HepG2 (cell line): ENCODE measurements around the gene SCFD1. TPM values are rescaled to one million over a fixed set of nuclear protein-coding genes. Genes with fewer than 3 reads are reported as not detected.

ENCODE experiments used
- EEA1 ChIP-seq: sonication (generic); formaldehyde crosslinking; IDR thresholded peaks from 2 replicates; pipeline ENCODE4 v1.5.1; 2020; ENCODE audit warnings: mild to moderate bottlenecking, missing genetic modification reagents, borderline replicate concordance
- GATAD2A ChIP-seq: IDR thresholded peaks from 2 replicates; pipeline ENCODE4 v1.6.1; 2016
- HNRNPUL1 ChIP-seq: fragments of 200-400 bp; formaldehyde crosslinking; IDR thresholded peaks from 2 replicates; pipeline ENCODE4 v1.6.1; 2017; ENCODE audit warnings: low read depth, mild to moderate bottlenecking, low read length, moderate library complexity
- HOXA7 ChIP-seq: sonication (generic); formaldehyde crosslinking; IDR thresholded peaks from 2 replicates; pipeline ENCODE4 v1.8.1; 2022; ENCODE audit warnings: mild to moderate bottlenecking, missing genetic modification reagents, moderate library complexity
- KDM5B ChIP-seq: sonication (generic); formaldehyde crosslinking; IDR thresholded peaks from 2 replicates; pipeline ENCODE4 v1.4.0; 2020; ENCODE audit warnings: missing genetic modification reagents, mild to moderate bottlenecking, borderline replicate concordance
- SCMH1 ChIP-seq: sonication (generic); formaldehyde crosslinking; IDR thresholded peaks from 2 replicates; pipeline ENCODE4 v1.9.0; 2021; ENCODE audit warnings: missing genetic modification reagents, mild to moderate bottlenecking, borderline replicate concordance
- ZC3H13 ChIP-seq: sonication (generic); formaldehyde crosslinking; IDR thresholded peaks from 2 replicates; pipeline ENCODE4 v1.8.1; 2023; ENCODE audit warnings: mild to moderate bottlenecking, missing genetic modification reagents, moderate library complexity
- ZC3H4 ChIP-seq: sonication (generic); formaldehyde crosslinking; IDR thresholded peaks from 2 replicates; pipeline ENCODE4 v1.4.0; 2020; ENCODE audit warnings: missing genetic modification reagents, borderline replicate concordance
- ZNF124 ChIP-seq: sonication (generic); formaldehyde crosslinking; IDR thresholded peaks from 2 replicates; pipeline ENCODE4 v1.4.0; 2020; ENCODE audit warnings: missing genetic modification reagents
- ZNF441 ChIP-seq: sonication (generic); formaldehyde crosslinking; IDR thresholded peaks from 2 replicates; pipeline ENCODE4 v1.7.0; 2021; ENCODE audit warnings: missing genetic modification reagents, borderline replicate concordance
- ZNF879 ChIP-seq: sonication (generic); formaldehyde crosslinking; IDR thresholded peaks from 2 replicates; pipeline ENCODE4 v1.8.1; 2023; ENCODE audit warnings: missing genetic modification reagents
- polyA plus RNA-seq, 8 experiments: library from polyadenylated mRNA; depleted of rRNA in 3 of 8; stranded (reverse) in 7 of 8; unstranded in 1 of 8; fragments of >200 nt; fragmentation: Illumina TruSeq in 4 of 8; extraction: Trizol in 4 of 8; gene quantifications; 2 replicates each; pipeline versions ENCODE4 v1.2.1 to v1.2.3, GENCODE V29; 2011 to 2016; ENCODE audit warnings: low read depth in 4 of 8, missing spikeins in 1 of 8, mixed read lengths in 1 of 8; ENCODE audit not compliant: insufficient read depth in 1 of 8
- total RNA-seq, 5 experiments: library from RNA; depleted of rRNA; stranded (reverse); fragments of >200 nt; fragmentation: Illumina TruSeq; extraction: Trizol; gene quantifications; 2 replicates each; pipeline ENCODE4 v1.2.3, GENCODE V29; 2016; ENCODE audit warnings: low read depth in 1 of 5
- TF ChIP-seq, protein P1 (sequence below), 2 experiments: fragments of 450-650 bp in 1 of 2; sonication (generic) in 1 of 2; formaldehyde crosslinking in 1 of 2; IDR thresholded peaks; 2 replicates each; pipeline versions ENCODE4 v1.6.1 to v1.8.0; 2016 to 2022; ENCODE audit warnings: antibody characterized with exemption in 1 of 2, mild to moderate bottlenecking in 1 of 2, missing genetic modification reagents in 1 of 2
- TF ChIP-seq, protein P2 (sequence below): sonication (generic); formaldehyde crosslinking; IDR thresholded peaks from 2 replicates; pipeline ENCODE4 v1.9.0; 2021; ENCODE audit warnings: missing genetic modification reagents, borderline replicate concordance
- TF ChIP-seq, protein P3 (sequence below): sonication (generic); formaldehyde crosslinking; conservative IDR thresholded peaks from 2 replicates; pipeline ENCODE4 v1.4.0; 2020; ENCODE audit warnings: missing genetic modification reagents

SCFD1 gene
- total and polyA plus RNA-seq, 2 of the 13 experiments (the other 11 are each of a cell fraction or from before 2014, with no cell fraction given) = 235 to 256 TPM

- TF ChIP-seq, protein P1, sequence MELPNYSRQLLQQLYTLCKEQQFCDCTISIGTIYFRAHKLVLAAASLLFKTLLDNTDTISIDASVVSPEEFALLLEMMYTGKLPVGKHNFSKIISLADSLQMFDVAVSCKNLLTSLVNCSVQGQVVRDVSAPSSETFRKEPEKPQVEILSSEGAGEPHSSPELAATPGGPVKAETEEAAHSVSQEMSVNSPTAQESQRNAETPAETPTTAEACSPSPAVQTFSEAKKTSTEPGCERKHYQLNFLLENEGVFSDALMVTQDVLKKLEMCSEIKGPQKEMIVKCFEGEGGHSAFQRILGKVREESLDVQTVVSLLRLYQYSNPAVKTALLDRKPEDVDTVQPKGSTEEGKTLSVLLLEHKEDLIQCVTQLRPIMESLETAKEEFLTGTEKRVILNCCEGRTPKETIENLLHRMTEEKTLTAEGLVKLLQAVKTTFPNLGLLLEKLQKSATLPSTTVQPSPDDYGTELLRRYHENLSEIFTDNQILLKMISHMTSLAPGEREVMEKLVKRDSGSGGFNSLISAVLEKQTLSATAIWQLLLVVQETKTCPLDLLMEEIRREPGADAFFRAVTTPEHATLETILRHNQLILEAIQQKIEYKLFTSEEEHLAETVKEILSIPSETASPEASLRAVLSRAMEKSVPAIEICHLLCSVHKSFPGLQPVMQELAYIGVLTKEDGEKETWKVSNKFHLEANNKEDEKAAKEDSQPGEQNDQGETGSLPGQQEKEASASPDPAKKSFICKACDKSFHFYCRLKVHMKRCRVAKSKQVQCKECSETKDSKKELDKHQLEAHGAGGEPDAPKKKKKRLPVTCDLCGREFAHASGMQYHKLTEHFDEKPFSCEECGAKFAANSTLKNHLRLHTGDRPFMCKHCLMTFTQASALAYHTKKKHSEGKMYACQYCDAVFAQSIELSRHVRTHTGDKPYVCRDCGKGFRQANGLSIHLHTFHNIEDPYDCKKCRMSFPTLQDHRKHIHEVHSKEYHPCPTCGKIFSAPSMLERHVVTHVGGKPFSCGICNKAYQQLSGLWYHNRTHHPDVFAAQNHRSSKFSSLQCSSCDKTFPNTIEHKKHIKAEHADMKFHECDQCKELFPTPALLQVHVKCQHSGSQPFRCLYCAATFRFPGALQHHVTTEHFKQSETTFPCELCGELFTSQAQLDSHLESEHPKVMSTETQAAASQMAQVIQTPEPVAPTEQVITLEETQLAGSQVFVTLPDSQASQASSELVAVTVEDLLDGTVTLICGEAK (IDR thresholded peaks at IDR 0.05) = no peak
- TF ChIP-seq, protein P1 (CRISPR knock-in tag; IDR thresholded peaks at IDR 0.05) = no peak
- no peak for TF ChIP-seq GATAD2A (CRISPR knock-in tag)
- 0 out of 2 replicates have a peak, but pooled peaks have one; percentile 18 for TF ChIP-seq ZC3H4 (CRISPR knock-in tag)
- no peak for TF ChIP-seq EEA1 (CRISPR knock-in tag)
- no peak for TF ChIP-seq HNRNPUL1
- peak; percentile 13; the same call in 1 of the 2 replicates for TF ChIP-seq ZNF124 (CRISPR knock-in tag)
- TF ChIP-seq KDM5B (CRISPR knock-in tag) = no peak
- 0 out of 2 replicates have a peak, but pooled peaks have one; percentile 15 for TF ChIP-seq HOXA7 (CRISPR knock-in tag)
- peak; percentile 21; the same call in 1 of the 2 replicates for TF ChIP-seq ZNF879 (CRISPR knock-in tag)
- TF ChIP-seq, protein P2, sequence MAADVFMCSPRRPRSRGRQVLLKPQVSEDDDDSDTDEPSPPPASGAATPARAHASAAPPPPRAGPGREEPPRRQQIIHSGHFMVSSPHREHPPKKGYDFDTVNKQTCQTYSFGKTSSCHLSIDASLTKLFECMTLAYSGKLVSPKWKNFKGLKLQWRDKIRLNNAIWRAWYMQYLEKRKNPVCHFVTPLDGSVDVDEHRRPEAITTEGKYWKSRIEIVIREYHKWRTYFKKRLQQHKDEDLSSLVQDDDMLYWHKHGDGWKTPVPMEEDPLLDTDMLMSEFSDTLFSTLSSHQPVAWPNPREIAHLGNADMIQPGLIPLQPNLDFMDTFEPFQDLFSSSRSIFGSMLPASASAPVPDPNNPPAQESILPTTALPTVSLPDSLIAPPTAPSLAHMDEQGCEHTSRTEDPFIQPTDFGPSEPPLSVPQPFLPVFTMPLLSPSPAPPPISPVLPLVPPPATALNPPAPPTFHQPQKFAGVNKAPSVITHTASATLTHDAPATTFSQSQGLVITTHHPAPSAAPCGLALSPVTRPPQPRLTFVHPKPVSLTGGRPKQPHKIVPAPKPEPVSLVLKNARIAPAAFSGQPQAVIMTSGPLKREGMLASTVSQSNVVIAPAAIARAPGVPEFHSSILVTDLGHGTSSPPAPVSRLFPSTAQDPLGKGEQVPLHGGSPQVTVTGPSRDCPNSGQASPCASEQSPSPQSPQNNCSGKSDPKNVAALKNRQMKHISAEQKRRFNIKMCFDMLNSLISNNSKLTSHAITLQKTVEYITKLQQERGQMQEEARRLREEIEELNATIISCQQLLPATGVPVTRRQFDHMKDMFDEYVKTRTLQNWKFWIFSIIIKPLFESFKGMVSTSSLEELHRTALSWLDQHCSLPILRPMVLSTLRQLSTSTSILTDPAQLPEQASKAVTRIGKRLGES (CRISPR knock-in tag) = no peak
- TF ChIP-seq ZNF441 (CRISPR knock-in tag) = no peak
- no peak for TF ChIP-seq ZC3H13 (CRISPR knock-in tag)
- no peak for TF ChIP-seq SCMH1 (CRISPR knock-in tag)
- TF ChIP-seq, protein P3, sequence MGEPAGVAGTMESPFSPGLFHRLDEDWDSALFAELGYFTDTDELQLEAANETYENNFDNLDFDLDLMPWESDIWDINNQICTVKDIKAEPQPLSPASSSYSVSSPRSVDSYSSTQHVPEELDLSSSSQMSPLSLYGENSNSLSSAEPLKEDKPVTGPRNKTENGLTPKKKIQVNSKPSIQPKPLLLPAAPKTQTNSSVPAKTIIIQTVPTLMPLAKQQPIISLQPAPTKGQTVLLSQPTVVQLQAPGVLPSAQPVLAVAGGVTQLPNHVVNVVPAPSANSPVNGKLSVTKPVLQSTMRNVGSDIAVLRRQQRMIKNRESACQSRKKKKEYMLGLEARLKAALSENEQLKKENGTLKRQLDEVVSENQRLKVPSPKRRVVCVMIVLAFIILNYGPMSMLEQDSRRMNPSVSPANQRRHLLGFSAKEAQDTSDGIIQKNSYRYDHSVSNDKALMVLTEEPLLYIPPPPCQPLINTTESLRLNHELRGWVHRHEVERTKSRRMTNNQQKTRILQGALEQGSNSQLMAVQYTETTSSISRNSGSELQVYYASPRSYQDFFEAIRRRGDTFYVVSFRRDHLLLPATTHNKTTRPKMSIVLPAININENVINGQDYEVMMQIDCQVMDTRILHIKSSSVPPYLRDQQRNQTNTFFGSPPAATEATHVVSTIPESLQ (CRISPR knock-in tag) = no peak
Observed at GRCh38 chr14:30621354-30621939, 672 bp upstream of the SCFD1 start (continued).
